ENCODE measurements around the gene DENND2C.
"Not testable (repeated sequence)": the region's sequence is repeated elsewhere in the genome, so short reads cannot be mapped to it uniquely, and the experiment has no call there.

The DENND2C gene

DNA sequence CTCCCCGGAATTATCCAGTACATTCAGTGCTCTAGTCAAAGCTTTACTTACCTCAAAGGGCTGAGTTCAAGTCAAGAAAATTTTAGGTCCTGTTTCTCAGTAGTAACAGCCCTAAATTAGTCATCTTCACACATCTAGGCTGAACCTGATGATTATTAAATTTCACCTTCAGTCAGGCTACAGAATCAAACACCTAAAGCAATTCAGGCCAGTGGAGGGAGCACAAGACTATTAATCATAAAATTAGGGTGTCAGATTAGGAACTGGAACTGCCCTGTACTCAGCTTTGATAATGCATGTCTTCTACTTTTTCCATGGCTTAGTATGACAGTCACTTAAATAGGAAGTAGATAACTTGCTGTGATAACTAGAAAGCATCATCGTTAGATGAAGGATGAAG, 60.0 kb downstream of the DENND2C start:
- in situ Hi-C loops (cut with HindIII; ENCODE audit: low sequenced_read_pairs): loop anchor here (5.0 kb wide), 1 partner anchor 52 kb away; no protein-coding TSS in a partner anchor

DNA sequence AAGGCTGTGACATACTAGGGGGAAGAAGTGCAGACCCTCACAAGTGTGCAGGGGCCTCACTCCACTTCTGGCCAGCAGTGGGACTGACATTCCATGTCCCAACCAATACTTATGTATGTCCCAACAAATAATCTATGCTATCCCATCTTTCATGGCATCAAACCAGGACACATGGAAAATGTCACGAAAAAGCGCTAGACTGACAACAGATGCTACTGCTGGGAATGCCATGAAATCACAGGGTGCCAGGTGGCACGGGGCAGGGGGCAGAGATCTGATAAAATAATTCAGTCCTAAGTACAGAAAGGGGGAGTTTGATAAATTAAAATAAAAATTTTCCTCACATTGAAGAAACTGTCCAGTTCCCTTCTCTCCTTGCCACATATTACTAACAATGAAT, 60.8 kb downstream of the DENND2C start:
- in situ Hi-C loops (cut with HindIII; ENCODE audit: low sequenced_read_pairs): loop anchor here (5.0 kb wide), 1 partner anchor 53 kb away; no protein-coding TSS in a partner anchor

DNA sequence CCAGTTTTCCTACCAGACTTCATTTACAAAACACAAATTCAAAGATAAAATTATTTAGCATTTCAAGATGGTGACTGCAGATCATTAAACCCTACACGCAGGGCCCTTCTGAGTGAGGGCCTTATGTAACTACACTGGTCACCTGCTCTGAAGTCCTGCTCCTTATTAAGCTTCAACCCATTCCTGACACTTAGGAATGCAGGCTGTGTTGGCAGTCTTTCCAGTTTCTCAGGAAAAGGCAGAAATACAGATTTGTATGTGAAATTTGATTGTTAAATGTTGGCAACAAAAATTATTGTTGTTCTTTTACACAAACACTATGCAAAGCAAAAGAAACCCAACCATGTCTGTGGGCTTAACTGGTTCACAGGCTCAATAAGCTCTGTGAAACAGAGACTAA, 62.6 kb downstream of the DENND2C start:
- in situ Hi-C loops (cut with HindIII; ENCODE audit: low sequenced_read_pairs): loop anchor here (5.0 kb wide), 1 partner anchor 55 kb away; no protein-coding TSS in a partner anchor

DNA sequence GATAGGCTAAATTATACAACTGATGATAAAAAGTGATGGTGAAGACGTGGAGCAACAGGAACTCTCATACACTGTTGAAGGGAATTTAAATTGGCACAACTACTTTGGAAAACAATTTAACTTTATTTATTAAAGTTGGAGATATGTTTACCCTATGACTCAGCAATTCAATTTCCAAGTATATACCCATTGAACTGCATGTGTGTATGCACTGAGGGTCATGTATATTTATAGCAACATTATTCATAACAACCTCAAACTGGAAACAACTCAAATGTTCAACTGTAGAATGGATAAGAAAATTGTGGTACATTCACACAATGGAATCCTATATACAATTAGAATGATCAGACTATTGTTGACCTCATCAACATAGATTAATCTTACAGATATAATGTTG, 71.9 kb downstream of the DENND2C start:
- in situ Hi-C loops (cut with HindIII; ENCODE audit: low sequenced_read_pairs): no loop called here

DNA sequence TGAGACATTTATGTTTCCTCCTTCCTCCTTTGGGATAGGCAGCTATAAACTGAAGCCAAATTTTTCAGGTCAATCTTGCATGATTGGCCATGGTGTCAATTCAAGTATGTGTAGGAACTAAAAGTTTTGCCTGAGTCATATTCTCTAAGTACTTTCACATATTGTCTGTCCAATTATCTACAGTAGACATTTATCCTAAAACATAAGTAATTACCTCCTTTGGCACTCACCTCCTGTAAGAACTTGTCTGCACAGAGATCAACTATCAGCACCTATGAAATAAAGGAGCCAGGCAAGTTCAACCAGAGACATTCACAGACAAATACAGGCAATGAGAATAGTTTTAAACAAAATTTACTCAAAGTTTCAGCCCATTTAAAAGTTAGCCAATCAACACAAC, 74.2 kb downstream of the DENND2C start:
- in situ Hi-C loops (cut with HindIII; ENCODE audit: low sequenced_read_pairs): no loop called here

DNA sequence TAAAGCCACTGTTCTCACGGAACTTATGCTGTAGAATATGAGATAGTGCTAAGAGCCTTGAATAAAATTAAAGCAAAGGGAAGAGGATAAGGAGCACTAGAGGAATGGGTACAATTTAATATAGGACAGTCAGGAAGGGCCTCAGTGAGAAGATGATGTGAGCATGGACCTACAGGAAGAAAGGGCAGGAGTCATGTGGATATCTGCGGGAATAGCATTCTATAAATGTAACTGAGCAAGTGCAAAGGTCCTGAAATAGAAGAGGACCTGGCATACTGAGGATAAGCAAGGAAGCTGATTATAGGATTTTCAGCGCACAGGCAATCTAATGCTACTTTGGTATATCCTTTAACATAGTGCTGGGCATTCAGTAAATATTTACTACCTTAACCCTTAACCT, 75.8 kb downstream of the DENND2C start:
- in situ Hi-C loops (cut with HindIII; ENCODE audit: low sequenced_read_pairs): no loop called here

DNA sequence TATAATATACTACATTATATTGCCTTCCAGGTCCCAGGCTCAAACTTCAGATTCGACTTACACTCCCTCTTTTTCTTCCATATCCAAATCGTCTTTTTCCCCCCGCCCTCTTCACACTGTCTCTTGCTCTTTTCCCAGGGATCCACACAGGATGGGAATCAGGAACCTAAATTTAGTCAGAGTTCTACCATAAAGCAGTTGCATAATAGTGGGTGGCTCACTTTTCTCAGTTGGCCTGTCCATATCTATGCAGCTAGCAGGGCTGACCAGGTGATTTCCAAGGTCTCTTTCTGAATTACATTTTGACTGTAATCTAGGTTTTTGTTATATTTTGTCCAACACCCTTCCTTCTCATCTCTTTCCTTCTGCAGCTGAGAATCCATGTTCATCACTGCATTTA, 80.7 kb downstream of the DENND2C start:
- in situ Hi-C loops (cut with HindIII; ENCODE audit: low sequenced_read_pairs): no loop called here

DNA sequence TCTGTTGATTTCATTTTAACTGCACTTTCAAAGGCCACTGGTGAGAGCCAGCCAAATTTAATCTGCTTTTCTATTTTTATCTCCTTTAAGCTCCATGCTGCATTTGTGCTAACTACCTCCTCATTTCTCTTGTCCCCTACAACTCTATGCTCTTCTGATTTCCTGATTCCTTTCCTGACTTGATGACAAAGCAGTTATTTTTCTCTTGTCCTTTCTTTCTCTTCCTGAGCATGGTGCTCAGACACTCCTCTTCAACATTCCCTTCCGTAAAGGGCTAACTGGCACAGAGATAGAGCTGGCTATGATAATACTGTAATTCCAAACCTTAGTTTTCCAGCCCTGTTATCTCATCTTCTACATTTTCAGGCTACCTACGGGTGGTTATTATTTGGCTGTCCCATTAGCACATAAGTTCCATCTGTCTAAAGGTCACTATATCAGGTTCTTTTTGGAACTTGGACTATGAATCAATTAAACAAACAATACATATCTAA, 81.6 kb downstream of the DENND2C start:
- in situ Hi-C loops (cut with HindIII; ENCODE audit: low sequenced_read_pairs): no loop called here

DNA sequence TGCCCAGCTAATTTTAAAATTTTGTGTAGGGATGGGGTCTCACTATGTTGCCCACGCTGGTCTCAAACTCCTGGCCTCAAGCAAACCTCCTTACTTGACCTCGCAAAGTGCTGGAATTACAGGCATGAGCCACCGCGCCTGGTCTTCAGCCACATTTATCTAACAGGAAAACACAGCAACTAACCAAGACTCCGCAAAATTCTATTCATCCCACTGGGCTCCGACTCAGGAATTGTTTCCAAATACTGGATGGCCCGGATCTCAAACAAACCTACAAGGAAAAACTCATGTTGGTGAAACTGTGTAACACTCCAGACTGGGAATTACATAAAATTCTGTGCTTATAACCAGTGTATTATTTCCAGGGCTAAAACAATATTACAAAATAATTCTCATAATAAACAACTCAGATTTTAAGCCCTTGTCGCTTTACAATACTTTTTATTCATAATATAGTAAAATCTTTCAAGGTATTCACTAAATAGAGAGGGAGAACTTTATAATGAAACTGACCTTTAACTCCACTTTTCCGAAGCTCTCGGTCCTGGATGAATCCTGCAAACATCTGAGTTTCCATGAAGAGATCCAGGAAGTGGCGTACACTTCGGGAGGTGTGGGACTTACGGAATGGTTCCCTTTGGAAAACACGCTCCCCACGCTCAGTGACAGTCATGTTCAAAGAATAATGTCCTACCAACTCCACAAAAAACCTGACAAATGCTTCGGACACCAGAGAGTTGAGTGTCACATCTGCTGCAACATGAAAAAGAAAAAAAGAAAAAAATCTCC, 82.5 kb downstream of the DENND2C start:
- in situ Hi-C loops (cut with HindIII; ENCODE audit: low sequenced_read_pairs): no loop called here

DNA sequence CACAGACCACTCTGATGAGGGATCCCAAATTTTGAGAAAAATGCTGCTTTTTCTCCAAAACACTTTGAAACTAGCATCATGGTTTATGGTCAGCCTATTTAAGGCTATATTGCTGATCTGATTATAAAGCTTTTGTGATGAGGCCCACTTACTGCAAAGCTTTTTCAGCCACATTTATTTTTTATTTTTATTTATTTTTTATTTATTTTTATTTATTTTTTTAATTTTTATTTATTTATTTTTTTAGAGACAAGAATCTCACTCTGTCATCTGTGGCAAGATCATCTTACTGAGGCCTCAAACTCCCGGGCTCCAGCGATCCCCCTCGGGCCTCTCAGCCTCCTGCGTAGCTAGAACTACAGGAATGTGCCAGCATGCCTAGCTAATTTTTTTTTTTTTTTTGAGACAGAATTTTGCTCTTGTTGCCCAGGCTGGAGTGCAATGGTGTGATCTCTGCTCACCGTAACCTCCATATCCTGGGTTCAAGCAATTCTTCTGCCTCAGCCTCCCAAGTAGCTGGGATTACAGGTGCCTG, 83.3 kb downstream of the DENND2C start:
- in situ Hi-C loops (cut with HindIII; ENCODE audit: low sequenced_read_pairs): no loop called here

DNA sequence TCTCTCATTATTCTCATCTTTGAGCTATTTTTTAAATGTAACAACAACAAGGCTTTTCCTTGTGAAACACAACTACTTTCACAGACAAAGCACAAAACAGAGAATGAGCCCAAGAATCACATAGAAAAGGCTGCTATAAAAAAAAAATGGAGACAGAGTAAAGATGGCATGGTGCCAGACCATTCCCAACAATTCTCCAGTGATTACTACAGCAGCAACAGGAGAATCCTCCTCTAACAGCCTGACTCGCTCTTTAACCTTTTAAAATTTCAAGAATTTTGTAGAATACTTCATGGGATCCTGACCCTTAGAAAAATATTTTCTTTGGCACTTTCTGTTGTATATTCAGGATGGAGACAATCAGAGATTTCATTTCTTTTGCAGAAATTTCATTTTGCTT, 84.6 kb downstream of the DENND2C start:
- in situ Hi-C loops (cut with HindIII; ENCODE audit: low sequenced_read_pairs): no loop called here

DNA sequence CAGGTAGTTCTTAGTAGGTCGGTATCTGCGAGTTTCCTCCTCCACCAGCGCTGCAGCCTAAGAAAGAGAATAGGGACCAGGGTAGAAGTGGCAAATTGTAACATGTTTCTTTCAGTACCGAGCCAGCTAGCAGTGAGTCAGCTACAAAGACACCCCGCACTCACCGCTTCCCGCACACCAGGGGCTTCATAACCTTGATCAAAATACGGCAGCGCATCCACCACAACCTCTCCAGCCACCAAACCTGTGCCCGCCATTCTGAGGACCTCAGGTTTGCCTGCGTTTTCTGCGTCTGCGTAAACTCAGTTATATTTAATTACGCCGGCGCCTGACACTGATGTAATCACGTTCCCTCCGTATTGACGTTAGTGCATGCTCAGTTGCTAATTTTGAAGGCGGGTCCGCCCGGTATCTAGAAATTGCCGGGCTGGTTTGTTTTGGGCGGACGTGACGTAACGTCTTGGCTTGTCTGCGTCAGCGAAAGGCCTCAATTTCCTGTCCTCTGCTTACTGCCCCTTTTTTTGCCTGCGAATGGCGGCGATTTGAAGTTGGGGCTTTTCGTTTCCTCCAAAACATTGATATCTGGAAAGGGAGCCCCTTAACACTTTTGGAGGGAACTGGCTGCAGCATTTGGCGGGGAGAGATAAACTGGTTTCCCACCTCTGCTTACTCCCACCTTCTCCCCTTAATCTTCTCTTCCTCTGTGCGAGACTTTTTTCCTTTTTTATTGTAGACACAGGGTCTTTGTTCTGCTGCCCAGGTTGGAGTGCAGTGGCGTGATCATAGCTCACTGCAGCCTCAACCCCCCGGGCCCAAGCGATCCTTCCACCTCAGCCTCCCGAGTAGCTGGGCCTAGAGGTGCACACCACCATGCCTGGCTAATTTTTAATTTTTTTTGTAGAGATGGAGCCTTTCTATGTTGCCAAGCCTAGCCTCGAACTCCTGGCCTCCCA, 88.2 kb downstream of the DENND2C start, which contains the start of gene BCAS2:
Gene BCAS2 (minus strand): TSS at position 281 of the 953 bp plus-strand sequence. CDS start 24 bp downstream, at position 257.
- in situ Hi-C loops (cut with HindIII; ENCODE audit: low sequenced_read_pairs): no loop called here

DNA sequence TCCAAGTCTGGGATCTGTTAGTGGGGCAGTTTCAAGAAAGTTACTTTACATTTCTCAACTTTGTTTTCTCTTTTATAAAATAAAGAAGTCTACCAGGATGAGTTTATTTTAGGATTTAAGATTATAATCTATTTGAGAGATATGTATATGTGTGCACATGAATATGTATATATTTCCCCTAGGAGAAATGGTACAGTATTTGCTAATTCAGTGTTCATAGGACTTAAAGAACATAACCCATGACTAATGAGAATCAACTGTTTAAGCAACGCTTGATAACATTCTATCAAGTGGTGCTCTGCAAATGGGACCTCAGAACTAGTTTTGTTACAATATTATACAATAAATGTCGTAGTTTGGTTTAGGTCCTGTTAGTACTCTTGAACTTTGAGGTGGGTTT, 95.5 kb downstream of the DENND2C start:
- in situ Hi-C loops (cut with HindIII; ENCODE audit: low sequenced_read_pairs): no loop called here

DNA sequence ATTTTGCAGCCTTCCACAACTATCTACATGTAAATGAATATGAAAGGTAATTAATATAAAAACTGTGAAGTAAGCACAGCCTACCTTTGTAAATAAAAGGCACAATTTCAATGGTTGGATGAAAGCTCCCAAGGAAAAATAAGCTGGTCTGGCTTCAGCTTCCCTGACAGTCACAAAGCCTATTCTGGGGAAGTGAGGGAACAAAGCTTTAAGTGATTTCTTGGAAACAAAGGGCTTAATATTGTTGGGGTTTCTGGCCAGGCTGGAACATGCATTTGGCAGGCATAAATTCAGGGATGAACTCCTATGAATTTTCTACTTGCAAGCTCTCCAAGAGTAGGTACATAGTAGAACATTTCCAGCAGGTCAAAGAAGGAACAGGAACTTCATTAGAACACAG, 105.7 kb downstream of the DENND2C start:
- in situ Hi-C loops (cut with HindIII; ENCODE audit: low sequenced_read_pairs): no loop called here

DNA sequence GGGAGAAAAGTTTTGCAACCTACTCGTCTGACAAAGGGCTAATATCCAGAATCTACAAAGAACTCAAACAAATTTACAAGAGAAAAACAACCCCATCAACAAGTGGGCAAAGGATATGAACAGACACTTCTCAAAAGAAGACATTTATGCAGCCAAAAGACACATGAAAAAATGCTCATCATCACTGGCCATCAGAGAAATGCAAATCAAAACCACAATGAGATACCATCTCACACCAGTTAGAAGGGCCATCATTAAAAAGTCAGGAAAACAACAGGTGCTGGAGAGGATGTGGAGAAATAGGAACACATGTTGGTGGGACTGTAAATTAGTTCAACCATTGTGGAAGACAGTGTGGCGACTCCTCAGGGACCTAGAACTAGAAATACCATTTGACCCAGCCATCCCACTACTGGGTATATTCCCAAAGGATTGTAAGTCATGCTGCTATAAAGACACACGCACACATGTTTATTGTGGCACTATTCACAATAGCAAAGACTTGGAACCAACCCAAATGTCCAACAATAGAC, 106.8 kb downstream of the DENND2C start:
- in situ Hi-C loops (cut with HindIII; ENCODE audit: low sequenced_read_pairs): not testable (repeated sequence)

DNA sequence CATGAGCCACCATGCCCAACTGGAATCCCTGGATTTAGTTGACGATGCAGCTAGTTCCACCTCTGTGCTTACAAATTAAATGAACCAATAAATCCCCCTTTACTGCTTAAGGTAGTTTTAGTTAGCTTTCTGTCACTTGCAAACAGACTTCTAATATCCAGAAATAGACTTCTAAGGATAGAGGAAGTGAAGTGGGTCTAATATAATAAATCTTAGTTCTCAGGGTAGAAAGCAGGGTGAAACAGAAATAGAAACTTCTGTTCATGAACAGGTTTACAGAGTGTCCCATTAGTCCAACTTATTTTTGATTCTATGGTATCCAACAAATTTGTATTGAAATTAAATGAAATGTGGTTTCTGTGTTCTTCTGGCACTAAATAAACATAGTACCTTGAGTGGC, 108.5 kb downstream of the DENND2C start:
- in situ Hi-C loops (cut with HindIII; ENCODE audit: low sequenced_read_pairs): no loop called here

DNA sequence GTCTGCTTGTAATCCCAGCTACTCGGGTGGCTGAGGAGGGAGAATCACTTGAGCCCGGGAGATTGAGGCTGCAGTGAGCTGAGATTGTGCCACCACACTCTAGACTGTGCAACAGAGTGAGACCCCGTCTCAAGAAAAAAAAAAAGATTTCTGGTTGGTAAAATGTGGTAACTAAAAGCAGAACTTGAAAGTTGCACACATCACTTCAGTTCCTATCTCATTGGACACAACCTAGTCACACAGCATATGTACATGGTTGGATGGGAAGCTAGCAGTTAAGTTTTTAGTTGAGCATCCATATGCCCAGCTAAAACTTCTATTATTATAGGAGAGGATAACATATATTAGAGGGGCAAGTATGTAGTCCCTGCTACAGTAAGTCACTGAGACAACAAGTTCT, 110.5 kb downstream of the DENND2C start:
- in situ Hi-C loops (cut with HindIII; ENCODE audit: low sequenced_read_pairs): no loop called here

DNA sequence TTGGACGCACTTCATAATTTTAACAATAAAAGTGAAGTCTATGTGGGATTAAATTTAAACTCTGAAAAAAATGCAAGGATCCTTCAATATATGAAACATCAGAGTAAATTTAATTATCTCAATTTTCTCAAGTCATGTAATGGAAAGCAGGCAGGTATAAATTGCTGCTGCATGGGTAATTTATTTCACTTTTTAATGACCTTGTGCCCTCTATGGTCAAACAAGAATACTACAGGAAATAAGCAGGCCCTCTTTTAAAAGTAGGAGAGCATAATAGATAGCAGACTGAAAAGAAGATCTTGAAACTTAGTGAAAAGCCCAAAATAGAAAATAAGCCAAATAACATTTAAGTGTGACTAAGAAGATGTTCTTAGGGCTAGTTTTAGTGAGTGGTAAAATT, 111.3 kb downstream of the DENND2C start:
- in situ Hi-C loops (cut with HindIII; ENCODE audit: low sequenced_read_pairs): no loop called here

DNA sequence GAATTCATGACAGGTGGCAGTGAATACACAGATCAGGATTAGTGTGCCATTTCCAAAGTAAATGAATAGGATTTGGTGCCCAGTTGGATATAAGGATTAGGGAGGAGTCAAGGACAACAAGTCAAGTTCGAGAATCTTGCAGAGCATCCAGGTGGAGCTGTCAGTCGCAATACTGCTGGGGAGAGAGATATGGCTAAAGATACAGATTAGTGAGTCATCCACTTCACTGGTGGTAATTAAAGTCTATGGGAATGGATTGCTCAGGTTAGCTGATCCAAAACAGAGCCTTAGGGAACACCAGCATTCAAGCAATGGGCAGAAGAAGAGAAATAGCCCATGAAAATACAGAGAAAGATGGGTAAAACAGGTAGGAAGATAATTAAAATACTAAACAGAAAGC, 115.3 kb downstream of the DENND2C start:
- in situ Hi-C loops (cut with HindIII; ENCODE audit: low sequenced_read_pairs): no loop called here

DNA sequence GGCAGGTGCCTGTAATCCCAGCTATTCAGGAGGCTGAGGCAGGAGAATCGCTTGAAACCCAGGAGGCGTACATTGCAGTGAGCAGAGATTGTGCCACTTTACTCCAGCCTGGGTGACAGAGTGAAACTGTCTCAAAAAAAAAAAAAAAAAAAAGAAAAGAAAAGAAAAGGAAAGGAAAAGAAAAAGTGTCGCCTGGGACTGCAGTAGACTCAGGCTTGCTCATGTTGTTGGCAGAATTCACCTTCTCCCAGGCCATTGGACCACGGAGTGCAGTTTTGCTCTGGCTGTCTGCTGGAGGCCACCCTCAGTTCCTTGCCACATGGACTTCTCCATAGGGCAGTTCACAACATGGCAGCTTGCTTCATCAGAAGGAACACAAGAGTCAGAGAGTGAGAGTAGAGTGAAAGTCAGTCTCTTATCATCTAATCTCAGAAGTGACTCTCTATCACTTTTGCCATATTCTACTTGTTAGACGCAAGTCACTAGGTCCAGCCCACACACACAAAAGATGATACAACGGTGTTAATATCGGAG, 117.7 kb downstream of the DENND2C start:
- in situ Hi-C loops (cut with HindIII; ENCODE audit: low sequenced_read_pairs): no loop called here

DNA sequence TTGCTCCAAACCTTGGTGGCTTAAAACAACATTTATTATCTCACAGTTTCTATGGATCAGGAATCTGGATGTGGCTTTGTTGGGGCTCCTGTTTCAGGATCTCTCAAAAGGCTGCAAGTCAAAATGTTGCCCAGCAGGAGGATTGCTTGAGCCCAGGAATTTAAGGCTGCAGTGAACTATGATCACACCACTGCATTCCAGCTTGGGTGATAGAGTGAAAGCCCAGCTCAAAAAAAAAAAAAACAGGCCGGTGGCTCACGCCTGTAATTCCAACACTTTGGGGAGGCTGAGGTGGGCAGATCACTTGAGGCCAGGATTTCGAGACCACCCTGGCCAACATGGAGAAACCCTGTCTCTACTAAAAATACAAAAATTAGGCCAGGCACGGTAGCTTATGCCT, 118.4 kb downstream of the DENND2C start:
- in situ Hi-C loops (cut with HindIII; ENCODE audit: low sequenced_read_pairs): no loop called here

All from DLD1 (cell line).